Spinal cord (tissue), 10 donors: ENCODE results near the gene KDM7A. TPM values are rescaled to one million over a fixed set of nuclear protein-coding genes. Genes with fewer than 3 reads are reported as not detected.
"Not testable (repeated sequence)": the region's sequence is repeated elsewhere in the genome, so short reads cannot be mapped to it uniquely, and the experiment has no call there.

Source experiments
- DNase-seq, 6 donors: peaks; one replicate each; pipeline versions ENCODE4 v3.0.0 to v3.0.0-alpha.2; 2013 to 2015; ENCODE audit warnings: low spot score in 6 of 6, low read depth in 4 of 6
- H3K27ac ChIP-seq: one replicate; pipeline ENCODE4 v1.5.1; 2013; ENCODE audit warnings: low read depth, low read length, control low read depth
- H3K27me3 ChIP-seq: one replicate; pipeline ENCODE4 v1.6.1; 2013; ENCODE audit warnings: low read length; ENCODE audit not compliant: control insufficient read depth, insufficient read depth
- H3K36me3 ChIP-seq: one replicate; pipeline ENCODE4 v1.6.1; 2013; ENCODE audit warnings: low read length; ENCODE audit not compliant: control insufficient read depth, insufficient read depth
- H3K4me1 ChIP-seq: one replicate; pipeline ENCODE4 v1.6.1; 2013; ENCODE audit warnings: low read length; ENCODE audit not compliant: control insufficient read depth, insufficient read depth
- H3K4me3 ChIP-seq: one replicate; pipeline ENCODE4 v1.5.1; 2013; ENCODE audit warnings: low read depth, low read length, control low read depth
- H3K9me3 ChIP-seq: one replicate; pipeline ENCODE4 v1.6.1; 2013; ENCODE audit warnings: low read length; ENCODE audit not compliant: control insufficient read depth, insufficient read depth
- WGBS: methylation state at CpG from one replicate; pipeline ENCODE4 v1.1.5; 2013; ENCODE audit warnings: missing lambda C conversion rate; ENCODE audit not compliant: insufficient coverage; 5-methylcytosine and 5-hydroxymethylcytosine counted together
- polyA plus RNA-seq, 2 donors: library from polyadenylated mRNA; unstranded; fragments of 120-200 nt; gene quantifications; one replicate each; pipeline ENCODE4 v1.2.1, GENCODE V29; 2013; ENCODE audit not compliant: insufficient read length in 2 of 2
- total RNA-seq, 2 donors: library from RNA; depleted of rRNA in 1 of 2; stranded (reverse); fragments of 120-200 nt in 1 of 2; fragments of >200 nt in 1 of 2; gene quantifications; one replicate each; pipeline versions ENCODE4 v1.2.3 to v1.2.4, GENCODE V29; 2013 to 2014
- donor health status: healthy.

KDM7A gene
- total and polyA plus RNA-seq, 4 donors = 9.1 to 16.8 (median 9.2) TPM

DNA sequence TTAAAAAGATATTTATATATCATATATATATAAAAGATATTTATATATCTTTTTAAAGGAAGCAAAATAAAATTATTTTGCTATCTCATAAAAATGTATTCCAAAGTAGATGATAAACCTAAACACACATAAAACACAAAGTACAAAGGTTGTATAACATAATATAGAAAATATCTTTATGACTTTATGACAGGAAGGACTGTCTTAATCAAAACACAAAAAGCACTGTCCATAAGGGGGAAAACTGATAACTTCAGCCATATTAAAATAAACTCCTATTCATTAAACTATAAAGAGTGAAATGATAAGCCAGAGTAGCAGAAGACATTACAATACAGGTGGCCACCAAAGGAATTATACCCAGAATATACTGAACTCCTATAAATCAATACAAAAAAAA is 34.8 kb downstream of the KDM7A start:
- no peaks in the 10 kb centered on the region for H3K9me3 ChIP-seq
- DNase-seq = no peak
- H3K4me1 ChIP-seq = no peaks in the 10 kb centered on the region
- no peaks in the 10 kb centered on the region for H3K27me3 ChIP-seq
- no peak overlapping the region for H3K27ac ChIP-seq
- H3K36me3 ChIP-seq = no peaks in the 10 kb centered on the region
- no peak overlapping the region for H3K4me3 ChIP-seq

DNA sequence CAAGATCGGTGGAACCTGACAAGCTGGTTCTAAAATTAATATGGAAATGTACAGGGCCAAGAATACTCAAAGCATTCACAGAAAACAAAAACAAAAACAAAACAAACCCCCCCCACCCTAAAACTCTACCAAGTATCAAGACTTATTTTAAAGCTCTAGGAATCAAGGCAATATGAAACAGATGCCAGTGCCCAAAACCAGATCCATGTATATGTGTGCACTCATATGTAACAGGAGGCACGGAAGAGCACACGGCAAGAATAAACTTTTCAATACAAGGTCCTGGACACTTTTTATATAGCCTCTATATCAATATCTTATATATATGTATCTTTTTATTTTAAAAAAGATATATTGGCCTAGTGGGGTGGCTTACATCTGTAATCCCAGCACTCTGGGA is 35.5 kb downstream of the KDM7A start:
- Histone ChIP-seq H3K36me3 (no peaks in the 10 kb centered on the region), H3K27ac (no peak overlapping the region), H3K9me3 (no peaks in the 10 kb centered on the region), H3K4me3 (no peak overlapping the region), H3K4me1 (no peaks in the 10 kb centered on the region), H3K27me3 (no peaks in the 10 kb centered on the region)
- no CpG with 5 or more reads among the region's 3 CpGs for WGBS
- no peak for DNase-seq

DNA sequence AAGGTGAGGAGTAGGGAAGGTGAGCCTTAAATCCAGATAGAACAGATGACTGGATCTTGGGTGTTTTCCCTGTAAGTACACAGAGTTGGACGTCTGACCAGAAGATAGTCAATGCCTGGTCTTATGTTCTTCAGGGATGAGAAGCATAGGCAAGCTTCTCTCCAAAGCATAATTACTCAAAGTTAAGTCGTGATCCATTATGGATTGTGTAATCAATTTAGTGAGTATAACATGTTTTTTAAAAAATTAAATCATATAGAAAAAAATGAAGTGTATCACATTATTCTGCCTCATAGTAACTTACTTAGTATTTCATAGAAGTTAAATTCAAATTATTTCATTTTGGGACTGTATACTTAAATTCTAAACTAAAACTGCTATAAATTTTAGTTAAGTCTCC is 39.7 kb downstream of the KDM7A start:
- DNase-seq = no peak
- Histone ChIP-seq H3K27me3 (no peaks in the 10 kb centered on the region), H3K4me1 (no peaks in the 10 kb centered on the region), H3K27ac (no peak overlapping the region), H3K36me3 (no peaks in the 10 kb centered on the region), H3K4me3 (no peak overlapping the region), H3K9me3 (no peaks in the 10 kb centered on the region)
- WGBS = no CpG with 5 or more reads among the region's 2 CpGs

DNA sequence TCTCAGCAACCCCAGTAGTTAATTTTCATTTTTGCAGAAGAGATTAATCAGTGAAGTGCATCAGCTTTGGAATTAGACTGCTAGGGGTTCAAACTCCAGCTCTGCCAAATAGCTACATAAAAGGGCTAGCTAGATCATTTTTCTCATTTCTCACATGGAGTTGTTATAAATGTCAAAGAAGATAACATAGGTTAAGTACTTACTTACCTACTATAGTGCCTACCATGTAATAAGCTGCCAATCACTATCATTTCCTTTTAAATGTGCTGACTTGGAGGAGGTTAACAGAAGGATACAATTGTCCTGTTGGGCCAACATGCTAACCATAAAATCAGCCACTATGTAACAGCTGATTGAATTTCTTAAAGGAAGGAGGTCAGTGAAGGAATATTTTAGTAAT is 40.7 kb downstream of the KDM7A start:
- H3K36me3 ChIP-seq = no peaks in the 10 kb centered on the region
- DNase-seq = peak in 1 of 6 donors; percentile 28
- H3K27me3 ChIP-seq = no peaks in the 10 kb centered on the region
- no peaks in the 10 kb centered on the region for H3K4me1 ChIP-seq
- H3K27ac ChIP-seq = no peak overlapping the region
- H3K4me3 ChIP-seq = no peak overlapping the region
- no peaks in the 10 kb centered on the region for H3K9me3 ChIP-seq

DNA sequence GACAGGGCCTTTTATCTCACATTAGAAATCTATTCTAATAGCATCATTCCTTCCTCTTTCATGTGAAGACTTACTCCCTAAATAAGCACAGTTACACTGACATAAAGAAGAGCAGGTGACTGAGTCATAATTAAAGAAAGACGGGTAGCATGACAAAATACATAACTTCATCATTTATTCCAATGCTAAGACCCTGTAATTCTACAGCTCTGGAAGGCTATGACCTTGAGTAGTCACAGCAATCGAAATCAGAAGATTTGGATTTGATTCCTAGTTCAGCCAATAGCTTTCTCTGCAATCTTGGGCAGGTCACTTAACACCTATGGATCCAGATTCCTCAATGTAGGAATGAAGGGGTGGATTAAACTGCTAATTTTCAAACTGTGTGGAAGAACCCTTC is 42.7 kb downstream of the KDM7A start:
- no peak for DNase-seq
- H3K36me3 ChIP-seq = no peaks in the 10 kb centered on the region
- no CpG with 5 or more reads among the region's 2 CpGs for WGBS

DNA sequence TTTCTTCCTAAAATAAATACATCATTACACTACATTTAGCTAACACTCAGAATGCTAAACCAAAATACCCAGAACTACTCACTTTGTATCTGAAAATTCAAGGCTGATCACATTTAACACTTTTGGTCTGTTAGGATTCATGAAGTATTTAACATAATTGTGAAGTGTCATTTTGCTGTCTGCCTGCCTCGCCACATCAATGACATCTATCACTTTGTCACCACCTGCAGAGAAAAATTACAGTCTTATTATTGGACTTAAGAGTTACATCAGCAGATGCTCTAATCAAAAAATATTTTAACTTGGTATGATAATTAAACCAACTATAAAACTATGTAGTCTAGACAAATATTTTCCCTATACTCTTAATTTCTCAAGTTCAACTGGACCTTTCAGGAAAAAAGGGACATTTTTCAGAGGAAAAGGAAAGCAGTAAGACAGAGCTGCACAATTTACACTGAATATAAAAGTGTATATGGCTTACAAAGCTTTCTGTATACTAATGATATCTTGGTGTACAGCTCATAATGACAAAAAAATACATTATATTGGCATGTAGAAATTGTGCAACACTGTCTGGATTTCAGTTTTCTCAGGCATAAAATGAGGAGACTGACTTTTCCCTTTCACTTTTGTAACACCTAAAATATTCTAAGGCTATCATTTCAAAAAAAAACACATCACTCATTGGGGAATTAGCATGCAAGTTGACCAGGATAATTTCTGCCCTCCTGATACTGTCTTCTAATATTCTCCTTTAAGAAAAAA is 49.2 kb downstream of the KDM7A start:
- no peak for DNase-seq
- no peaks in the 10 kb centered on the region for H3K36me3 ChIP-seq
- no peak overlapping the region for H3K27ac ChIP-seq
- WGBS = no CpG with 5 or more reads among the region's 1 CpG
- no peaks in the 10 kb centered on the region for H3K9me3 ChIP-seq
- no peak overlapping the region for H3K4me3 ChIP-seq
- H3K27me3 ChIP-seq = no peaks in the 10 kb centered on the region
- H3K4me1 ChIP-seq = no peaks in the 10 kb centered on the region

More for the DNA sequence above, 42.7 kb downstream of the KDM7A start:
- Histone ChIP-seq H3K27ac (no peak overlapping the region), H3K4me1 (no peaks in the 10 kb centered on the region), H3K27me3 (no peaks in the 10 kb centered on the region), H3K4me3 (no peak overlapping the region), H3K9me3 (no peaks in the 10 kb centered on the region)

DNA sequence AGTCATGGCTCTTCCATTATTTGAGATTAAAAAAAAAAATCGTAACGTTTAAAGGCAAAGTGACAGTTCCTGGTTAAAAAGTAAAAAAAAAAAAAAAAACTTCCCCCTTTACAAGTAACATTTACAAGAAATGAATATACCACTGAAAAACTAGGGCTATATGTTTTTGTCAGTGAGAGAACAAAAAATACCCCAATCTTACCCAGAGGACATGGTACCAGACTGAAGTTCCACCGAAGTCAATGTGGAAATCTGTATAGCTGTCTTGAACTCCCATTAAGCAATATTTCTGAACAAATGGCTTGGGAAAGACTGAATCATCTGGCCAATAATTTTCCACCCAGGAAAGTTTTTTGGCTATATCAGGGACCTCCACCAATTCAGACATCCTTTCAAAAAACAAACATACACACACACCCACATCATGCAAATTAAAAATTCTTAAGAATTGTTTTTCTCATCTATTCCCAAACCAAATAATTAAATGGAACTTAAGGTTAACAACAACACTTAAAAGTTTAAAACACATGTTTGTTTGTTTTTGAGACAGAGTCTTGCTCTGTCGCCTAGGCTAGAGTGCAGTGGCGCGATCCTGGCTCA is 50.2 kb downstream of the KDM7A start:
- Histone ChIP-seq H3K9me3 (no peaks in the 10 kb centered on the region), H3K27me3 (no peaks in the 10 kb centered on the region), H3K27ac (no peak overlapping the region), H3K36me3 (no peaks in the 10 kb centered on the region), H3K4me1 (no peaks in the 10 kb centered on the region), H3K4me3 (no peak overlapping the region)
- WGBS = 100% methylated on average over 3 of the region's 6 CpGs
- no peak for DNase-seq

DNA sequence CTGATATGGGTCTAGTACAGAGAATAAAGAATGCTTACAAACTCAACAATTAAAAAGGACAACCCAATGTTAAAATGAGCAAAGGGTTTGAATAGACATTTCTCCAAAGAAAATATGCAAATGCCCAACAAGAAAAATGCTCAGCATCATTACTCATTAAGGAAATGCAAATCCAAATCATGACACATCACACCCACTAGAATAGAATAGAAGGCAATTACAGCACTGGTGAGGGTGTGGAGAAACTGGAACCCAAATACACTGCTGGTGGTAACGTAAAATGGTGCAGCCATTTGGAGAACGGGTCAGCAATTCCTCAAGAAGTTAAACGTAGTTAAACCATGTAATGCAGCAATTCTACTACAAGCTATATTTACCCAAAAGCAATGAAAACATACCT is 53.8 kb downstream of the KDM7A start:
- no peaks in the 10 kb centered on the region for H3K36me3 ChIP-seq
- H3K4me3 ChIP-seq = no peak overlapping the region
- no peaks in the 10 kb centered on the region for H3K27me3 ChIP-seq
- H3K27ac ChIP-seq = no peak overlapping the region
- no peak for DNase-seq
- no peaks in the 10 kb centered on the region for H3K9me3 ChIP-seq
- whole genome bisulfite sequencing = 100% methylated on average over 3 of the region's 3 CpGs
- H3K4me1 ChIP-seq = no peaks in the 10 kb centered on the region

DNA sequence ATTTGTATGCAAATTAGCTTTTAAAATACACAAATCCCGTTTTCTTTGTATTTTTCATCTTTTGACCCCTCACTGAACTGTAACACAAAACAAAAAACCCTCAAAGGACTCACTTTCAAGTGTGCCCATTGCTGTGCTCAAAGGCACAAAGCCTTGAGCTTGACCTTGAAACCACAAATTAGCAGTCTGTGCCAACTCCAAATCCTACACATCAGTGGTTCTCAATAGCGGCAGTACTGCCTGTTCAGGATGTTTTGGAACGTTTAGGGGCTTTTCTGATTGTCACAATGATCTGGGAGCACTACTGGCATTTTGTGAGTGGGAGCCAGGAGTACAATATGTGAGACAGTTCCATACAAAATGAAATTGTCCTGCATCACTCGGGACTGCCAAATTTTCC is 55.5 kb downstream of the KDM7A start:
- Histone ChIP-seq H3K9me3 (no peaks in the 10 kb centered on the region), H3K27me3 (no peaks in the 10 kb centered on the region), H3K36me3 (no peaks in the 10 kb centered on the region), H3K27ac (no peak overlapping the region), H3K4me3 (no peak overlapping the region), H3K4me1 (no peaks in the 10 kb centered on the region)
- WGBS = 7% methylated on average over 2 of the region's 4 CpGs
- peak; percentile 43 to 89 (median 63) for DNase-seq

DNA sequence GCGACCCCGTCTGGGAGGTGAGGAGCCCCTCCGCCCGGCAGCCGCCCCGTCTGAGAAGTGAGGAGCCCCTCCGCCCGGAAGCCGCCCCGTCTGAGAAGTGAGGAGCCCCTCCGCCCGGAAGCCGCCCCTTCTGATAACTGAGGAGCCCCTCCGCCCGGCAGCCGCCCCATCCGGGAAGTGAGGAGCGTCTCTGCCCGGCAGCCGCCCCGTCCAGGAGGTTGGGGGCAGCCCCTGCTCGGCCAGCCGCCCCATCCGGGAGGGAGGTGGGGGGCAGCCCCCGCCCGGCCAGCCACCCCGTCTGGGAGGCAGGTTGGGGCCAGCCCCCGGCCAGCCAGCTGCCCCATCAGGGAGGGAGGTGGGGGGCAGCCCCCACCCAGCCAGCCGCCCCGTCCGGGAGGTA is 62.0 kb downstream of the KDM7A start:
- WGBS = 98% methylated on average over 27 of the region's 31 CpGs
- H3K9me3 ChIP-seq = not testable (repeated sequence)

More for the DNA sequence above, 62.0 kb downstream of the KDM7A start:
- not testable (repeated sequence) for H3K27ac ChIP-seq, H3K36me3 ChIP-seq, DNase-seq, H3K27me3 ChIP-seq, H3K4me1 ChIP-seq, H3K4me3 ChIP-seq
